ENCODE data around the gene ZNF592.
"Not testable (repeated sequence)": the region's sequence is repeated elsewhere in the genome, so short reads cannot be mapped to it uniquely, and the experiment has no call there.

Gene ZNF592

GRCh38 chr15:84749111-84749991 lies 959 bp downstream of the ZNF592 start:
- no peak for DNase-seq

DNA sequence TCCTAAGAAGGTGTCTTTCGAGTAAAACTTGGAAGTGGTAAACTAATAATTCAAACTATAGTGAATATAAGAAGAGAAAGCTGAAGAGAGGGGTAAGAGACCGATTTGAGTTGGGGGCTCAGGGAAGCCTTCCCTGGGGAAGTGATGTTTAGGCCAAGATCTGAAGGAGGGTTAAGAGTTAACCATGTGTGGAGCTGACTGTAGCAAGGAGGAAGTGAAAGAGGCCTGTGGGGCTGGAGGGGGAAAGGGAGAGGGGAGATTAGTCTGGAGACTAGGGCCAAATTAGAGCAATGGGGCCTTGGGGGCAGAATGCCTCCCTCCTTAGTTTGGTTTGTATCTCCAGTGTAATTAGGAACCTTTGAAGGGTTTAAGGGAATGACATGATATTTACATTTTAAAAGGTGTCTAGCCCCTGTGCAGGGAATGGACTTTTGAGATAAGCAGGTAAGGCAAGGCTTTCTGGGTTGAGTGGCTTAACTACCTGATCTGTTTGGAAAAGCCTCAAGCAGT lies 2.2 kb downstream of the ZNF592 start:
- no peak for DNase-seq

GRCh38 chr15:84751721-84752120 lies 3.3 kb downstream of the ZNF592 start:
- not testable (repeated sequence) for DNase-seq

DNA sequence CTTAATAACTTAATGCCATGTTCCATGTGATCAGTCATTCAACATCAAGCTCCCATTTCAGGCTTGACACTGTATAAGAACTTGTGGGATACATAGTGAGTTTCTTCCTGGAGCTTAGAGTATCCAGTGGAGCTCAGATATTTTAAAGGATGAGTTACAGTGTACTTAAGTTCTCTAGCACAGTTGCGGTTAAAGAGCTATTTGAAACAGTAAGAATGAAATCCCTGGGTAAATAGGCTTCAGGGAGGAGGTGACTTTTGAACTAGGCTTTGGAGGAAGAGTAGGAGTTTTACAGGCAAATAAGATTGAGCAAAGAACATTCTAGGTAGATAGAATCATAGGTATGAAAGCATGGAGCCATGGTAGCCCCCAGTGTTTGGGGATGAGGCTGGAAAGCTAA lies 3.8 kb downstream of the ZNF592 start:
- no peak for DNase-seq

DNA sequence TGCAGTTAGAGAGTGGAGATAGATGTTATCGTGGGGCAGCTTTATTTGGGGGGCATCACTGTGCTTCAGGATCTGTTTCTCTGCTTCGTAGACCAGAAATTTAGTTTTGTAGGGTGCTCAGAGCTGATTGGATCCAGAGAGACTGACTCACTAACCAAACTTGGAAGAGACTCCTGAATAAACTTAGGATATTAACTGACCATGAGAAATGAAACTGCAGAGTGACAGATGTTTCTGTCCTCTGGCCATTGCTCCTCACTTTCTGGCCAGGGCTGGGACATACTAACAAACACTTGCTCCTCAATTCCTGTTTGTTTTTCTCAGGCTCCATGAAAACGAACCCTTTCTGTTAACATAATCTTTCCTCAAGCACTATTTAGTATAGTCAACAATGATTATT lies 4.3 kb downstream of the ZNF592 start:
- no peak for DNase-seq

DNA sequence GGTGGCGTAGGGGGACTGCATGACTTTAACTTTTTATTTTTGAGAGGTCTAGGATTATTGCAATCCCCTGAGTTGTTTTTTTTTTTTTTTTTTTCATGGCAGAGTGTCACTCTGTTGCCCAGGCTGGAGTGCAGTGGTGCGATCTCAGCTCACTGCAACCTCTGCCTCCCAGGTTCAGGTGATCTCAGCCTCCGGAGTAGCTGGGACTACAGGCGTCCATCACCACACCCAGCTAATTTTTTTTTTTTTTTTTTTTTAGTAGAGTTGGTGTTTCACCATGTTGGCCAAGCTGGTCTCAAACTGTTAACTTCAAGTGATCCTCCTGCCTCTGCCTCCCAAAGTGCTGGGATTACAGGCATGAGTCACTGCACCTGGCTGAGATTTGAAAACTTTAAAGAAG lies 6.5 kb downstream of the ZNF592 start:
- DNase-seq: not testable (repeated sequence)

GRCh38 chr15:84755736-84756527 lies 7.5 kb downstream of the ZNF592 start:
- no peak for DNase-seq

- DNase-seq: no peak
Measured at GRCh38 chr15:84759018-84759417, 10.6 kb downstream of the ZNF592 start.

DNA sequence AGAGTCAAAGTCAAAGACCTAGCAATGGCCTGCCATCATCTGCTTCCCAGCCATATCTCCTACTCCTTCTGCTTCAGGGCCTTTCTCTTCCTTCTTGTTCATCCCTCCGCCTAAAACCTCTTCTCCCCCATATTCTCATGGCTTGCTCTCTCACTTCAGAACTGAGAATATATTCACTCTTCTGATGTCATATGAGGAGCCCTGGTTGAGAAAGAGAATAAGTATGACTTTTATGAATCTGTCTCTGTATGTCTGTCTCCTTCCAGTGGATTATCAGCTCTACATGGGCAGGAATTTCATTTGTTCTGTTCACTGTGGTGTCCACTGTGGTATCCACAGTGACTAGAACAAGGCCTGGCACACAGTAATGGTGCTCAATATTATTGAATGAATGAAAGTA lies 11.8 kb downstream of the ZNF592 start:
- no peak for DNase-seq

GRCh38 chr15:84761607-84762131 lies 13.3 kb downstream of the ZNF592 start:
- no peak for DNase-seq

GRCh38 chr15:84762840-84763572 lies 14.6 kb downstream of the ZNF592 start:
- DNase-seq: no peak

DNA sequence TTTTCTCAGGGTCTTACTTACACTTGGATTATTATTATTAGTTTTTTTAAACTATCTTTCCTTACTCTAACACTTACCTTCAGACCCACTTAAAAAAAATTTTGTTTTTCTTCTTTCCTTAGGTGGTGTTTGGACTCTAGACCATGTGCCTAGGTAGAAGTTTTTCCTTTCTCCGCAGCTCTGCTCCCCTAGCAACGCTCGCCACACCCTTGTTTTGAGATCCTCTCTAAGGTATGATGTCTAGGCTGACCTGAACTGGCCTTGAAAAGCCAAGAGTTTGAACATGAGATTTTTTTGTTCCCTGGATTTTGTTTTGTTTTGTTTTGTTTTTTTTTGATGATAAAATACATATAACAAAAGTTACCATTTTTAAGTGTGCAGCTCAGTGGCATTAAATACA lies 16.2 kb downstream of the ZNF592 start:
- DNase-seq: no peak

DNA sequence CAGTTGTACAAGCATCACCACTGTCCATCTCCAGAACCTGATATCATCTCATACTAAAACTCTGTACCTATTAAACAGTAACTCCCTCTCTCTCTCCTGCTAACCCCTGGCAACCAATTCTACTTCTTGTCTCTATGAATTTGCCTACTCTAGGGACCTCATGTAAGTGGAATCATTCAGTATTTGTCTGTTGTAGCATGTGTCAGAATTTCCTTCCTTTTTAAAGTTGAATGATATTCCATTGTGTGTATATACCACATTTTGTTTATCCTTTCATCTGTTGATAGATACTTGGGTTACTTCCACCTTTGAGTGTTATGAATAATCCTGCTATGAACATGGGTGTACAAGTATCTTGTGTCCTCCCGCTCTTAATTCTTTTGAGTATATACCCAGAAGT lies 16.6 kb downstream of the ZNF592 start:
- no peak for DNase-seq

DNA sequence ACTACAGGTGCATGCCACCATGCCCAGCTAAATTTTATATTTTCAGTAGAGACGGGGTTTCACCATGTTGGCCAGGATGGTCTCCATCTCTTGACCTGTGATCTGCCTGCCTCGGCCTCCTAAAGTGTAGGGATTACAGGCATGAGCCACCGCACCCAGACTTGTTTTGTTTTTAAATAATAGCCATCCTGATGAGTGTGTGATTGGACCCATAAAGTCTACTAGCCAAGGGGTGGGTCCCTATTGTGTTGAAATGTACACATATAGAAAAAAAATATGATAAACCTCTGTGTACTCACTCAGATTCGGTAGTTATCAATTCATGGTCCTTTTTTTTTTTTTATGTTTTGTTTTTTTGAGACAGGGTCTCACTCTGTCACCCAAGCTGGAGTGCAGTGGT lies 17.3 kb downstream of the ZNF592 start:
- DNase-seq: no peak

GRCh38 chr15:84766461-84767035 lies 18.2 kb downstream of the ZNF592 start:
- DNase-seq: no peak

GRCh38 chr15:84772031-84772430 lies 23.6 kb downstream of the ZNF592 start:
- no peak for DNase-seq

- no peak for DNase-seq
Measured at GRCh38 chr15:84772467-84772866, 24.1 kb downstream of the ZNF592 start.

DNA sequence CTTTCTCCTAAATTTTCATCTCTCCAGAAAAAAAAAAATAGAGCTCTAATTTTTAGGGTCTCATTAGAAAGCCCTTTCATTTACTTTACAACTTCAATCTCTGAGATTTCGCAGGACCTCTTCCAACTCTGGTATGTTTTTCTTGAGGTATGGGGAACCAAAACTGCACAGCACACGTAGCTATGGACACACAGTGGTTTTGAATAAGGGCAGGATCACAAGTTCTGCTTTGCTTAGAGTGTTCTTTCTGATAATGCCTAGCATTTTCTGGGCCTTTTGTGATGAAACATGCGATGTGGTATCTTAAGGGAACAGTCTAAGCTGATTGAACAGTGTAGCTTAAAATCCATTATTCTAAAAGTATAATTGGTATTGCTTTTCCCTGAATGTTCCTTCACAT lies 25.3 kb downstream of the ZNF592 start:
- DNase-seq: no peak

GRCh38 chr15:84775867-84776449 lies 27.6 kb downstream of the ZNF592 start:
- DNase-seq: no peak

GRCh38 chr15:84778194-84778593 lies 29.8 kb downstream of the ZNF592 start:
- DNase-seq: no peak

- DNase-seq: no peak
Measured at GRCh38 chr15:84780492-84780891, 32.1 kb downstream of the ZNF592 start.

GRCh38 chr15:84781495-84781894 lies 33.1 kb downstream of the ZNF592 start:
- no peak for DNase-seq
